ENCODE measurements around the gene APOB.

Gene APOB

GRCh38 chr2:21033237-21034155, 10.4 kb downstream of the APOB start:
- Histone ChIP-seq H3K36me3 (ENCODE audit: control insufficient read depth, low read length) (no peaks in the 10 kb centered on the region), H3K79me2 (ENCODE audit: control insufficient read depth, low read length) (no peaks in the 10 kb centered on the region), H4K20me1 (ENCODE audit: control insufficient read depth, insufficient read depth, low read depth, low read length) (no peaks in the 10 kb centered on the region), H3K9me3 (ENCODE audit: control insufficient read depth, insufficient read depth, low read length) (no peaks in the 10 kb centered on the region), H3K27me3 (ENCODE audit: control insufficient read depth, low read length) (no peaks in the 10 kb centered on the region), H3K4me3 (ENCODE audit: low read length) (no peak overlapping the region), H3K9me2 (replicated peaks; ENCODE audit: control insufficient read depth, low read length) (no peaks in the 10 kb centered on the region), H3K4me1 (ENCODE audit: control insufficient read depth, low read length) (no peaks in the 10 kb centered on the region), H3K27ac (ENCODE audit: low read depth, low read length) (no peak overlapping the region), H3K4me2 (ENCODE audit: low read length) (no peak overlapping the region), H3F3A (ENCODE audit: control insufficient read depth, insufficient read depth) (no peaks in the 10 kb centered on the region)
- TF ChIP-seq EZH2phosphoT487 (IDR thresholded peaks at IDR 0.05; ENCODE audit: borderline replicate concordance, low read length) = no peak
- TF ChIP-seq CTCF (IDR thresholded peaks at IDR 0.05; ENCODE audit: low read depth, low read length, poor library complexity, severe bottlenecking) = no peak

GRCh38 chr2:21032338-21033236, 11.3 kb downstream of the APOB start:
- no peak overlapping the region for H3K27ac ChIP-seq (ENCODE audit: low read depth, low read length)
- no peak overlapping the region for H3K4me3 ChIP-seq (ENCODE audit: low read length)
- H3K4me2 ChIP-seq (ENCODE audit: low read length) = no peak overlapping the region
- no peaks in the 10 kb centered on the region for H3K36me3 ChIP-seq (ENCODE audit: control insufficient read depth, low read length)
- no peaks in the 10 kb centered on the region for H3F3A ChIP-seq (ENCODE audit: control insufficient read depth, insufficient read depth)
- H3K4me1 ChIP-seq (ENCODE audit: control insufficient read depth, low read length) = no peaks in the 10 kb centered on the region
- no peaks in the 10 kb centered on the region for H3K9me3 ChIP-seq (ENCODE audit: control insufficient read depth, insufficient read depth, low read length)
- H3K27me3 ChIP-seq (ENCODE audit: control insufficient read depth, low read length) = no peaks in the 10 kb centered on the region
- no peak for TF ChIP-seq CTCF (IDR thresholded peaks at IDR 0.05; ENCODE audit: low read depth, low read length, poor library complexity, severe bottlenecking)
- TF ChIP-seq EZH2phosphoT487 (IDR thresholded peaks at IDR 0.05; ENCODE audit: borderline replicate concordance, low read length) = no peak
- no peaks in the 10 kb centered on the region for H3K79me2 ChIP-seq (ENCODE audit: control insufficient read depth, low read length)
- no peaks in the 10 kb centered on the region for H3K9me2 ChIP-seq (replicated peaks; ENCODE audit: control insufficient read depth, low read length)
- H4K20me1 ChIP-seq (ENCODE audit: control insufficient read depth, insufficient read depth, low read depth, low read length) = no peaks in the 10 kb centered on the region

- no peak overlapping the region for H3K27ac ChIP-seq (ENCODE audit: low read depth, low read length)
- TF ChIP-seq EZH2phosphoT487 (IDR thresholded peaks at IDR 0.05; ENCODE audit: borderline replicate concordance, low read length) (no peak), CTCF (IDR thresholded peaks at IDR 0.05; ENCODE audit: low read depth, low read length, poor library complexity, severe bottlenecking) (no peak)
- H3K36me3 ChIP-seq (ENCODE audit: control insufficient read depth, low read length) = no peaks in the 10 kb centered on the region
- no peaks in the 10 kb centered on the region for H3K4me1 ChIP-seq (ENCODE audit: control insufficient read depth, low read length)
- no peaks in the 10 kb centered on the region for H4K20me1 ChIP-seq (ENCODE audit: control insufficient read depth, insufficient read depth, low read depth, low read length)
- H3K9me3 ChIP-seq (ENCODE audit: control insufficient read depth, insufficient read depth, low read length) = no peaks in the 10 kb centered on the region
- H3K79me2 ChIP-seq (ENCODE audit: control insufficient read depth, low read length) = no peaks in the 10 kb centered on the region
- no peaks in the 10 kb centered on the region for H3K9me2 ChIP-seq (replicated peaks; ENCODE audit: control insufficient read depth, low read length)
- no peaks in the 10 kb centered on the region for H3F3A ChIP-seq (ENCODE audit: control insufficient read depth, insufficient read depth)
- H3K27me3 ChIP-seq (ENCODE audit: control insufficient read depth, low read length) = no peaks in the 10 kb centered on the region
- H3K4me2 ChIP-seq (ENCODE audit: low read length) = no peak overlapping the region
- no peak overlapping the region for H3K4me3 ChIP-seq (ENCODE audit: low read length)
Measured at GRCh38 chr2:21030983-21031968, 12.6 kb downstream of the APOB start.

All from DOHH2 (cell line).